GM18511 (cell line): ENCODE results near the gene FBXO46.
"Not testable (repeated sequence)": the region's sequence is repeated elsewhere in the genome, so short reads cannot be mapped to it uniquely, and the experiment has no call there.

ENCODE experiments used
- ATAC-seq: cut with Tn5 transposase; IDR thresholded peaks from one replicate; pipeline ENCODE4 v1.9.1; 2021; ENCODE audit warnings: mild to moderate bottlenecking, moderate library complexity; ENCODE audit not compliant: unreplicated experiment

FBXO46 gene

GRCh38 chr19:45691516-45692186 lies 39.0 kb downstream of the FBXO46 start, which contains the start of gene SNRPD2:
Gene SNRPD2, minus strand, starts transcription at chr19:45691953. Its CDS starts 65 bp downstream, at chr19:45691888.
- ATAC-seq = peak; percentile 63

GRCh38 chr19:45687599-45687998 lies 43.1 kb downstream of the FBXO46 start:
- no peak for ATAC-seq

- not testable (repeated sequence) for ATAC-seq
Measured at GRCh38 chr19:45685045-45685444, 45.7 kb downstream of the FBXO46 start.

GRCh38 chr19:45682908-45683307 lies 47.8 kb downstream of the FBXO46 start:
- ATAC-seq = no peak

- ATAC-seq = no peak
Measured at GRCh38 chr19:45682117-45682516, 48.6 kb downstream of the FBXO46 start.

GRCh38 chr19:45681391-45682015 lies 49.2 kb downstream of the FBXO46 start:
- peak; percentile 74 for ATAC-seq

- peak; percentile 61 for ATAC-seq
Measured at GRCh38 chr19:45677351-45678230, 53.1 kb downstream of the FBXO46 start.

- ATAC-seq = peak; percentile 20
Measured at GRCh38 chr19:45676851-45677263, 53.8 kb downstream of the FBXO46 start.

- no peak for ATAC-seq
Measured at GRCh38 chr19:45674946-45675345, 55.8 kb downstream of the FBXO46 start.

GRCh38 chr19:45670670-45671453 lies 59.8 kb downstream of the FBXO46 start:
- ATAC-seq = peak; percentile 54

GRCh38 chr19:45668342-45668871 lies 62.3 kb downstream of the FBXO46 start:
- ATAC-seq = peak; percentile 15

- no peak for ATAC-seq
Measured at GRCh38 chr19:45667620-45668341, 62.9 kb downstream of the FBXO46 start, which contains the start of gene GIPR. Gene GIPR, plus strand, starts transcription at chr19:45668221. Its CDS starts 1,300 bp downstream, at chr19:45669521.

GRCh38 chr19:45664575-45664974 lies 66.1 kb downstream of the FBXO46 start:
- ATAC-seq = no peak

GRCh38 chr19:45663800-45664199 lies 66.9 kb downstream of the FBXO46 start:
- no peak for ATAC-seq

GRCh38 chr19:45660636-45661035 lies 70.1 kb downstream of the FBXO46 start:
- ATAC-seq = no peak
